HG02610 (cell line): ENCODE measurements around the gene CRMP1.
"Not testable (repeated sequence)": the region's sequence is repeated elsewhere in the genome, so short reads cannot be mapped to it uniquely, and the experiment has no call there.

Experiments
- ATAC-seq: cut with Tn5 transposase; IDR thresholded peaks from one replicate; pipeline ENCODE4 v1.9.1; 2021; ENCODE audit warnings: mild to moderate bottlenecking, moderate library complexity; ENCODE audit not compliant: unreplicated experiment

Gene CRMP1

DNA sequence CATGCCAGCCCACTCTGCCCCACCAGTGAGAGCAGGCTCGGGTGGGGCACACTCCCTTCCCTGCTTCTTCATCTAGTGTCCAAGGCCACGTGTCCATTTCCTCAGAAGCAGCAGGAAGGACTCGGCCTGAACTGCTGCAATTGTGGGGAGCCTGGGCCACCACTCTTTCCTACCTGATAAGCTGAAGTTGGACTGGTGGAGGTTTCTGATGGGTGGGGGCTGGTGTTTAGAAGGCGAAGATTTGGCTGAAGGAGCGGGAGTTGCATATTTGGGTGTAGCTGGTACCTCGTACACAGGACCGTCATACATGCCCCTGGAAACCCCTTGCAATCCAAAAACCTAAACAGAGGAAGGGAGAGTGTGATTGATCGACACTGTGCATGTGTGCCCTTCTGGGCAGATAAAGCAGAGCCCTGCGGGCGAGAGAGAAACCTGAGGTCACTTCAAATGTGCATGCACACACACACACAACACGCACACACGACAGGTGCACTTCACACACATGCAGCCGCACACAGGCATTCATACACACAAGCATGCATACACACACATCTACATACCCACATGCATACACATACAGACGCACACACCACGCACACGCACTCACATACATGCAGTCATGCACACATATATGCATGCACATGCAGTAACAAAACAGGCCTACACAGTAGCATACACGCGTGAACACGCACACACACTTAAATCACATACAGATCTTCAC, 67.4 kb downstream of the CRMP1 start:
- ATAC-seq, result no peak

DNA sequence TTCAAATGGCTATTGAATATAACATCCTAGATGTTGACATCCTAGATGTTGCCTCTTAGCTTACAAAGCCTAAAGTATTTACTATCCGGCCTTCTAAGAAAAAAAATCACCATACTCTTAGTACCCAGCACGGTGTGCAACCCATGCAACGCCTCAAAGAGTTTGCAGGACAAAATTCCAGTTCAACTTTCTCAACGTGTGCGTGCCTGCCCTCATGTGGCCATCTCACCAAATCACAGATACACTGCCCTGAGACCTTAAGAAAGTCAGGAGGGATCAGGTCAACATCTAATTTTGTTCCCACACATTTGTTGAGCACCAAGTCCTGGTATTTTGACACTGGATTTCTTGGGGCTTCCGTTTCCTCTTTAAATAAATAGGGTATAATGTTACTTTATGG, 68.3 kb downstream of the CRMP1 start:
- ATAC-seq, result no peak

DNA sequence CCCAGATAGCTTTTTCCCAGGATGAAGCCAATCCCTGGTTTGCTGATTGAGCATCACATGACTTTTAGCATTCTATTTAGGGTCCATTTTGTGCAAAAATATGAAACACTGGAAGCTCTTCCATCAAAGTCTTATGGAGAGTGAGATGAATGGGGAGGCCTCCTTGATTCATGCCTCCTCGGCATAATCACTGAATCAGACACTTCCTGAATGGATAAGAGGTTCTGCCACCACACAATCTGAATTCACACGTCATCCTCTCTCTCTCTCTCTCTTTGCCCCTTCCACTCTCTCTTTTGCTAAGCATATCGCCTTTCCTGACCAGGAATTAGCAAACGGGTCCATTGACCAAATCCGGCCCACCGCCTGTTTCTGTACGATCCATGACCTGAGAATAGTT, 68.7 kb downstream of the CRMP1 start:
- no peak for ATAC-seq

DNA sequence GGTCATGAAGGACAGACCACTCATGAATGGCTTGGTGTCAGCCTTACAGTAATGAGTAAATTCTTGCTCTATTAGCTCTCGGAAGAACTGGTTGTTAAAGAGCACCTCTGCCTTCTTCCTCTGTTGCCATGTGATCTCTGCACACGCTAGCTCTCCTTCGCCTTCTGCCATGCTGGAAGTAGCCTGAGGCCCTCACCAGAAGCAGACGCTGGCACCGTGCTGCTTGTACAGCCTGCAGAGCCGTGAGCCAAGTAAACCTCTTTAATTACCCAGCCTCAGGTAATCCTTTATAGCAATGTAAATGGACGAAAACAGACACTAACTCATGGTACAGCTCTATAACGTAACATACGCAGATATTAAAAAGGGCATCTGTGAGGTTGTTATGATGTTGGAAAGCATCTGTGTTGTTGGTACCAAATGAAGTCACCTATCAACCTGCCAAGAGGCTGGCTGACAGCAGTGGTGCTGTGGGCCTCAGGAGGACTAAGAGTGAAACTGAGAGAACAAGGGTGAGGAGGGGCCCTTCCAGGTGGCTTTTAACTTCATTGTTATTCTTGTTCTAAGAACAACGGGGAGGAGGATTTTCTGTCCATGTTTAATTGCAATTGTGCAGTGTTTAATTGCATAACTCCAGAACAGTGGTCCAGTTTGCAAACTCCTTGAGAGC, 69.2 kb downstream of the CRMP1 start:
- no peak for ATAC-seq

DNA sequence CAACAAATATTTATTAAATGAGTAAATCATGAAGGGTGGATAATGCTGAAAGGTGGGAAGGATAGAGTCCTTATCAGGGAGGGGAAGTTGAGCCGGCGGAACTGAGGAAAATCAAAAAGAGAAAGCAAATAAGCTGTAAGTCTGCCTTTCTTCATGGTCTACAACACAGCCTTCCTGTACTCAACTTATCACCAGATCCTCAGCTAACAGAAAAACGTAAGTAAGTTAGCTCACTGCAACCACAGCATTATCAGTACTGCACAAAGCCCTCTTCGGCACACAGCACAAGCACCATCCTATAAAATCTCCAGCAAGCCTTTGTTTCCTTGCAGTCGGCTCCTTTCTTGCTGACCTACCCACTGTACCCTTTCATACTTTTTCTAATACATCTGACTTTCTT, 70.3 kb downstream of the CRMP1 start:
- ATAC-seq, result no peak

DNA sequence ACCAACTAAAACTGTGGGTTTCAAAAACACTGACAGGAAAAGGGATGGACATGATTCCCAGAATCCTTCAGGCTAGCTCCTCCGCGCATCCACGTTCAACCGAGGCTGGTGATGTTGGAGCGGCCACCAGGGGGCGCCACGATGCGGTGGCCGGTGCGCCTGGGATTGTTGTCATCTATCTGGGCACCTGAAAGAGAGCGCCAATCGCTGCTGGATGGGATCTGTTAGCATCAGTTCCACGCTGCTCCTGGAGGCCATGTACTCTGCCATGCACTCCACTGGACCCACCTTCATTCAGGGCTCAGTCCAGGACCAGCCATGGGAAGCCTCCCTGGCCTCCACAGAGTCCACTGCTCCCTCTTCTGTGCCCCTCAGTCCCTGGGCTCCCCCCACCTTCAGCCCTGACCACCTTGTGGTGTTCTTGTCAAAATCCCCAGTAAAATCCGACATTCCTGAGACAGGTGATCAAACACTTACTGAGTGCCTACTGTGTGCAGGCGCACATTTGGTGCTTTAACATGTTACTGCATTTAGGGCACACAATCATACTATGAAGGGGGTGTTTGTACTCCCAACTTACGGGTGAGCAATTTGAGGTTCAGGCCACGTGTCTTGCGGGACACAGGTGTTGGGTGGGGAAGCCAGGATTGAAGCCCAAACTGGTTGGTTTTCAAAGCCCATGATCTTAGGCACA, 71.1 kb downstream of the CRMP1 start:
- ATAC-seq, result no peak

DNA sequence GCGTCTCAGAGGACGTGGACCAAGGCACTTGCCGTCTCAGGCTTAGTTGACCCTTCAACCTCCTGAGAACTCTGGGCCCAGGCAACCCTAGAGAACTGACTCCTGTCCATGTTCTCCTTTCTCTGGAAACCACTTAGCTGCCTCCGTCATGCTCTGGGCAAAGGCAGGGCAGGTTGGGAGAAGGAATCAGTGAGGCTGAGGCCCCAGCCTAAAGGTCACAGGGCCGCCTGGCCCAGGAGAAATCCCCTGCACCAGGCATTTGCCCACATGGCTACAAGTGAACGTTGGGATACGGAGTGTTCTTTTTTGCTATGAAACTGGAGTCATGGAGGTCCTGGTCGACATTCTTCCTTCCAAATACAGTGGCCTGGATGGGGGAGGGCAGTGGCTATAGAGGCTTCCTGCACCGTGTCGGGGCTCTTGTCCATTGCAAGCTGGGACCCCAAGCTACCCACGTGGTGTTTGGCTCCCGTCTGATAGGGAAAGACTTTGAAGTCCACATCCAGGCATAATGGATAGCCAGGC, 76.0 kb downstream of the CRMP1 start:
- no peak for ATAC-seq

DNA sequence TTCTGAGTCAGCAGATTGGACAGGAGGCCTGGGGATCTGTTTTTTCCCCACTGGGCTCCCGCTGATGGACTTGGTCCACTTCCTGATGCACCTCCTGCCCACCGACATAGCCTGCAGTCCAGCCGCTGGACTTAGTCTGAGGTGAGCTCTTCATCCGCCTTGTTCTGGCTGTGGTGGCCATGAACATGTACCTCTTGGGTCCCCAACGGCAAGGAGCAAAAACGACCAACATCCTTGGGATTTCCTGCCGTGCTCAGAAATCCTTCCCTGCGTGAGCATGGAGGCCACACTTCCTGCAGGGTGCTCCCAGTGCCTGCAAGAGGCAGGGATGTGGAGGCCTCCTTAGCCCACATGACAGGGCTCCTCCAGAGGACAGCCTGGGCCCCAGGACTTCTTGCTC, 76.8 kb downstream of the CRMP1 start:
- ATAC-seq, result no peak

DNA sequence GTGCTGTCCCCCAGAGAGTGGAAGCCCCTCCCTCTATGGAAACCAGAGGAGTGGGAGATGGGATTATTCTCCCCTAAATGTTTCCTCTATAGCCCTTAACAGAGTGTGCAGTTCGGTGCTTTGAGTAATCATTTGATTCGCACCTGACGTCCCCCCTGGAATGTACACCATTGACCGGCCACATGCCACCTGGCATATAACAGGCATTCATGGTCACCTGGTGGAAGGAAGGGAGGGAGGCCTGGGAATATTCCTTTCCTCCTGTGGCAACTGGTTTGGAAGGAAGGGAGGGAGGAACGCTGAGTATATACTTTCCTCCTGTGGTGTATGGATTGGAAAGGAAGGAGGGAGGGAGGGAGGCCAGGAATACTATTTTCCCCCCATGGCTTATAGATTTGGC, 77.2 kb downstream of the CRMP1 start:
- ATAC-seq, result no peak

DNA sequence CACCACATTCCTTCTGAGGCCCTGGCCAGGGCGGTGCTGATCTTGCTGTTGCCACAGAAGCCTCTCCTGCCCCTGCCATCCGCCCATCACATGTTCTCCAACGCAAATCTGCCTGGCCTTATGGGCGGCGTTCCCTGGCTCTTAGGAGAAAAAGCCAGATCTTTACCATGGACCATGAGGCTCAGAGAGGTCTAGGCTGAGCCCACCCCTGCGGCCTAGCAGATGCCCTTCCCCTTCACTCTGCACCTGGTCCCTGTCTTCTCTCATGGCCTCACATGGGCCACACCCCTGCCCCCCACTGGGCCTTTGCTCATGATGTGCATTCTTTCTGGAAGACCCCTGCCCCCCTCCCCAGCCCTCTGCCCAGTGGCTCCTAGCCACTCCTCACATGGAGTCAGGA, 78.5 kb downstream of the CRMP1 start:
- no peak for ATAC-seq

DNA sequence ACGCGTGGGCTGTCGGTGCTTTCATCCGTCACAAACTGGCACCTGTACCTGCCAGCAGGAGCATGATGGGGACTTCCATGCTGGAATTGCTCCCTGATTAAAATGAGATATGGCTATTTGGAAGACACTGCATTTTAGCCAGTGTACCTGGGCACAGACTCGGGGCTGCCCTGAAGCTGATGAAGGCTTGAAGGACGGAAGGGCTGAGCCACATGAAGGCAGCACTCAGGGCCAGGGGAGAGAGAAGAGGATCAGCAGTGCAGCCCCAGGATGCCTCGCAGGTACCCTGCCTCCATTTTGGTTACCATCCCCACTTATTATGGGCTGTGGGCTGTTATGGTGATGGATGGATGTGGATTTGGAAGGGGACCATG, 79.0 kb downstream of the CRMP1 start:
- ATAC-seq, result no peak

DNA sequence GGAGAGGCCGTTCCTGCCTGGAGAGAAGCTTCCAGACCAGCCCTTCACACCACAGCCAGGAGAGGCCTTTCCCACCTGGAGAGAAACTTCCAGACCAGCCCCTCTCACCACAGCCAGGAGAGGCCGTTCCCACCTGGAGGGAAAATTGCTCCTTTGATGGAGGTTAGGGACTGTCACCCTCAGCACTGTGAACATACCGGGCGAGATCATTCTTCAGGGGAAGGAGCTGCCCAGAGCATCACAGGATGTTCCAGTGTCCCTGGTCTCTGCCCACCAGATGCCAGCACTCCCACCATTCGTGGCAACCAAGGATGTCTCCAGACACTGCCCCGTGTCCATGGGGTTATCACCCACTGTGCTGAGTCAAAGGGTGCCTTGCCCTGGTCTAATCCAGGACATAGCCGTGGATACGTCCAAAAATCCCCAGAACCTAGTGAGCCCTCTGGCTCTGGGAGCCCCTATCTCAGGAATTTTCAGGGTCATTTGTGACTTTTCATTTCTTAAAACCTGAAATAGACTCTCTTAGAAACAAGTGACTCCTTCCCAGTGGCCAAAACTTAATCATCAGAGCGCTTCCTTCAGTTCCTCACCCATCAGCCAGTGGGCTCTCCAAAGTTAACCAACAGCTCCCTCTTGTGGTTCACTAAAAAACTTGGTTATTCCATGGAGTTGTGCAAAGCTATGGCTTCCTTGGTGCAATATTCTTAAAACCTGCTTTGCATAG, 80.2 kb downstream of the CRMP1 start:
- ATAC-seq, result no peak

DNA sequence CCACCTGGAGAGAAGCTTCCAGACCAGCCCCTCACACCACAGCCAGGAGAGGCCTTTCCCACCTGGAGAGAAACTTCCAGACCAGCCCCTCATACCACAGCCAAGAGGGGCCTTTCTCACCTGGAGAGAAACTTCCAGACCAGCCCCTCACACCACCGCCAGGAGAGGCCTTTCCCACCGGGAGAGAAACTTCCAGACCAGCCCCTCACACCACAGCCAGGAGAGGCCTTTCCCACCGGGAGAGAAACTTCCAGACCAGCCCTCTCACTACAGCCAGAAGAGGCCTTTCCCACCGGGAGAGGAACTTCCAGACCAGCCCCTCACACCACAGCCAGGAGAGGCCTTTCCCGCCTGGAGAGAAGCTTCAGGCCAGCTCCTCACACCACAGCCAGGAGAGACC, 80.8 kb downstream of the CRMP1 start:
- not testable (repeated sequence) for ATAC-seq

DNA sequence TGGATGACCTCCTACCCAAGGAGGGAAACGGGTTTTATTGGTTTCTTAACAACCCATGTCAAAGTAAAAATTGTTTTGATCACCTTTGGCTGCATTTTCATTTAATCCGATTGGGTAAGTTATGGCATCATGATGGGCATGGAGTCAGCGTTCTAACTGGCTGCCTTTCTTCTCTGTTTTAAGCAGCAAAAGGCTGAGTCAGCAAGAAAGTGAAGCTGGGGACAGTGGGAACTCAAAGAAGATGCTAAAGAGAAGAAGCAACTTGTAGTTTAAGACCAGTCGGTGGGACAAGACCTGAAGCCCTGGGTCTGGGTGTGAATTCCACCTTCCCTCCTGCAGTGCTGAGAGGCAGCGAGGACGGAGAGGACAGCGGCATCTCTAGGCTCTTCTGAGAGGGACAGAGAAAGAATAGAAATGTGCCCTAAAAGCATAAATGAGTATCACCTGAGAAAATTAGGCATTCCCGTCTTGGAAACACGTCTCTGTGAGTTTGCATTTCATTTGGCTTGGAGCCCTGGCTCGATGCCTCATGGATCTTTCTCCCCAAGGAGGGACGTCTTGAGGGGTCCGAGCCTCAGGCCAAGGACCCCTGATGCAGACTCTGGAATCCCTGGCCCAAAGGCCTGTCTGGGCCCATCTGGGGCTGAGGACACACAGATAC, 82.0 kb downstream of the CRMP1 start:
- no peak for ATAC-seq

DNA sequence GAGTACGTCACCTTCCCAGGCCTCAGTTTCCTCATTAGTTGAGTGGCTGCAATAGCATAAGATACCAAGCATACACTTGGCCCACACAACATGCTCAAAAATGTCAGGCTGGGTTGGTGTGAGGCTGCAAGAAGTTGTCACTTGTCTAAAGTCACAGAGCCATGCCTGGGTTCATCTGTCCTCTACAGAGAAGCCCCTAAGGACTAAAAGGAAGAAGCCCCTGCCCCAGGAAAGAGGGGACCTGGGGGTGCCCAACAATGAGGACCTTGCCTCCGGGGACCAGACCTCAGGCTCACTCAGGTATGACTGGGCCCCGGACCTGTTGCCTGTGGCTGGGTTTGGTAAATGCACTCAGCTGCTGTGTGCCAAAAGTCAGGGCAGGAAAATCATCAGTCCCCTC, 82.7 kb downstream of the CRMP1 start:
- ATAC-seq, result no peak

DNA sequence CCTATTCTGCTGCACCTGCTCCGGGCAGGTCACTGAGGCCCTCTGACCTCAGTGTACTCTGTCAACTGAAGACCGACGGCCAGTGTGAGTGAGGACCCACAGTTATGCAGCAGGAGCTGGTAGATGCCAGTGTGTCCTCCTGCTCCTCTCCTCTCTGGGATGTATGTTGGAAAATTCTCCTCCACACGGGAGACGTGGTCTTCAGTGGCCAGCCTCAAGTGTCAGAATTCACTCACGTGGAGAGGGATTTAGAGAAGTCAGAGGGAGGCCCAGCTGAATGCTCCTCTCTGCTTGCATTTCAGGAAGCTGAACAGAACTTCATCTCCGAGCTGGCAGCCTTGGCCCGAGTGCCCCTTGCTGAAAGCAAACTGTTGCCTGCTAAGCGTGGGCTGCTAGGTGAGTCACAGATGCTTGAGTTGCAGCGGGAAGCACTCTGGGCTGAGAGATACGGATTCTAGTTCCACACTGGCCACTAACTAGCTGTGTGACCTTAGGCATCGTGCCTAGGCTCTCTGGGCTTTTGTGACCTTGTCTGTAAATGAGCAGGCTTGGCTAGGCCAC, 83.6 kb downstream of the CRMP1 start:
- ATAC-seq, result no peak

DNA sequence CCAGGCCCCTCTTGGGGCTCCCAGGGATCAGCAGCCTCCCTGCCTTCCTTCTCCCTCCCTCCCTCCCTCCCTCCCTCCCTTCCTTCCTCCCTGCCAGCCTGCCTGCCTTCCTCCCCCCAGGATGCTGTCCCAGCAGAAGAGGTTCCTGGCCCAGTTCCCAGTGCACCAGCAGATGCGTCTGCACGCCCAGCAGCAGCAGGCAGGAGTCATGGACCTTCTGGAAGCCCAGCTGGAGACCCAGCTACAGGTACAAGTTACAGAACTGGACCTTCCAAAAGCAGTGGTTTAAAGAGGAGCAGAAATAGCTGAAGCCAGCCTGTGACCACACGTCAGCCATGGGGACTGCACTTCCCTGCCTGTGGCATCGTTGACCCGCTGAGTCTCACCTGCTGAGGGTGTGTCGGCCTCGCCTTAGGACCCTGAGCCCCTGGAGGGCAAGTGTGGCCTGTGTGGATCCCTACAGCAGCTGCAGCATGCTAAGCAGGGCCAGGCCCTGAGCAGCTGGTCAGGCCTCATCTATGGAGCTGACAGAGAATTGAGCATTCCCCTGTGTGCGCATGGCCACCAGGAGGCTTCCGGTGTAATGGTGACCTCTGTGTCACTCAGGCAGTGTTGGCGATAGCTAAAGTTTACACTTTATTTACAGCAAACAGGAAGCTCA, 84.7 kb downstream of the CRMP1 start:
- no peak for ATAC-seq

DNA sequence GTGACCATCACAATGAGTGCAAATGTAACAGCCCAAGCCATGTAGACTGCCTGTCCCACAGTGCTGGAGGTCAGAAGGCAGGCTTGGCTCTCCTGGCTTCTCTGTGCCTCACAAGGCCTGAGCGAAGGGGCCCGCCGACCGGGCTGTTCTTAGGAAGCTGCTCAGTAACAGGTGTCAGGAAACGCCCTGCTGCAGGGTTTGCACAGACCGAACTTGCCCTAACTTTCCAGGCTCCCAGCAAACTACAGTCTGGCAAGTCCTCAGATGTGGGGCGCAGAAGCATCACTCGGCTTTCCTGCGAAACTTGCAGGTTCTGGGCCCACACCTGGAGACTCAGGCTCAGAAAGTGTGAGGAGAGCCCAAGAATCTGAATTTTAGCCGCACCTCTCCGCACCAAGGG, 87.6 kb downstream of the CRMP1 start:
- ATAC-seq, result no peak

DNA sequence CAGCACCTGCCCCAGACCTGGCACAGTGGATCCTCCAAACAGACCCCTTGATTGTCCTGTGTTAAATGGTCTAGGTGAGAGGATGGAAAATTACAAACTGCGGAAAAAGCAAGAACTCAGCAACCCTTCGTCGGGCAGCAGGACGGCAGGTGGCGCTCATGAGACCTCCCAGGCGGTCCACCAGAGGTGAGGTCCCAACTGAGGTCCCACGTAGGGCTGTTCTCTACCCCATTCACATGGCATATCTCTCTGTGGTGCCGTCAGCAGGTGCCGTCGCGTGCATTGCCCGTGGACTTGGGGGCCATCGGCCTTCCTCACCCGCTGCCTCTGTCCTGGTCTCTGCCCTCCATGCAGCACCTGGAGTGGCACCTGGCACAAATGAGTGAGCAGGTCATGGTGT, 88.2 kb downstream of the CRMP1 start:
- ATAC-seq, result no peak

DNA sequence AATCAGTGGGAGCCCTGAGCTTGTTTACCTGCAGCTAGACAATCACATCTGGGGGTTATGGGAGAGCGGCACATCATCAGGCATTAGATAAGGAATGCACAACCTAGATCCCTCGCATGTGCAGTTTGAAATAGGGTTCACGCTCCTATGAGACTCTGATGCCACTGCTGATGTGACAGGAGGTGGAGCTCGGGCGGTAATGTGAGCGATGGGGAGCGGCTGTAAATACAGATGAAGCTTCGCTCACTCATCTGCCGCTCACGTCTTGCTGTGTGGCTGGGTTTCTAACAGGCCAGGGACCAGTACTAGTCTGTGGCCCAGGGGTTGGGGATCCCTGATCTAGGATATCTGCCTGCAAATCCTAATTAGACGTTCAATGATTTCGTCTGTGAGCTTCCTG, 90.3 kb downstream of the CRMP1 start:
- ATAC-seq, result no peak
